GM15510 (cell line): ENCODE data around the gene TFF3.

Experiments
- POLR2A ChIP-seq: IDR thresholded peaks from 3 replicates; pipeline ENCODE4 v1.6.1; 2011; ENCODE audit warnings: borderline replicate concordance; ENCODE audit not compliant: insufficient read length; ENCODE audit errors: extremely low read depth

Gene TFF3

GRCh38 chr21:42315296-42315891 is at the start of gene TFF3:
TFF3 (minus strand) TSS chr21:42315409; CDS start chr21:42315374, 35 bp downstream.
- no peak for TF ChIP-seq POLR2A

- TF ChIP-seq POLR2A: no peak
Observed at GRCh38 chr21:42364304-42364865, 49.2 kb upstream of the TFF3 start.

- TF ChIP-seq POLR2A: no peak
Observed at GRCh38 chr21:42363312-42363711, 48.1 kb upstream of the TFF3 start.

- no peak for TF ChIP-seq POLR2A
Observed at GRCh38 chr21:42362700-42363099, 47.5 kb upstream of the TFF3 start.

- no peak for TF ChIP-seq POLR2A
Observed at GRCh38 chr21:42362198-42362597, 47.0 kb upstream of the TFF3 start.

- no peak for TF ChIP-seq POLR2A
Observed at GRCh38 chr21:42361286-42361685, 46.1 kb upstream of the TFF3 start.

GRCh38 chr21:42360317-42360716 is 45.1 kb upstream of the TFF3 start:
- no peak for TF ChIP-seq POLR2A

- TF ChIP-seq POLR2A: no peak
Observed at GRCh38 chr21:42358937-42359336, 43.7 kb upstream of the TFF3 start.

- TF ChIP-seq POLR2A: no peak
Observed at GRCh38 chr21:42358261-42358660, 43.1 kb upstream of the TFF3 start.

GRCh38 chr21:42357307-42357706 is 42.1 kb upstream of the TFF3 start:
- no peak for TF ChIP-seq POLR2A

- no peak for TF ChIP-seq POLR2A
Observed at GRCh38 chr21:42356650-42357049, 41.4 kb upstream of the TFF3 start.

GRCh38 chr21:42356046-42356445 is 40.8 kb upstream of the TFF3 start:
- TF ChIP-seq POLR2A: no peak

- TF ChIP-seq POLR2A: no peak
Observed at GRCh38 chr21:42353623-42354022, 38.4 kb upstream of the TFF3 start.

- TF ChIP-seq POLR2A: no peak
Observed at GRCh38 chr21:42352441-42353095, 37.4 kb upstream of the TFF3 start.

GRCh38 chr21:42351626-42352440 is 36.6 kb upstream of the TFF3 start:
- TF ChIP-seq POLR2A: no peak
